Bronchial epithelial cell (primary cell): Measurements from ENCODE around the gene ZNF200. TPM values are rescaled to one million over a fixed set of nuclear protein-coding genes. Genes with fewer than 3 reads are reported as not detected.

ENCODE experiments used
- DNase-seq: peaks from one replicate; pipeline ENCODE4 v3.0.0-alpha.2; 2010; ENCODE audit warnings: low read depth
- FAIRE-seq: peaks from 2 replicates; lab custom pipeline; 2011; peaks lifted over from hg19 to GRCh38; lab: Jason Lieb, UNC
- H3K27me3 ChIP-seq: 2 replicates; pipeline ENCODE4 v1.5.1; 2011; ENCODE audit warnings: low read length; ENCODE audit not compliant: control insufficient read depth, insufficient read depth
- H3K36me3 ChIP-seq: 2 replicates; pipeline ENCODE4 v1.5.1; 2011; ENCODE audit warnings: low read length; ENCODE audit not compliant: control insufficient read depth, insufficient read depth
- H3K4me3 ChIP-seq: 2 replicates; pipeline ENCODE4 v1.5.1; 2011; ENCODE audit warnings: mild to moderate bottlenecking, low read depth, low read length, control low read depth
- total RNA-seq: library from RNA; depleted of rRNA; stranded (reverse); fragments of >200 nt; gene quantifications from 2 replicates; pipeline ENCODE4 v1.2.1, GENCODE V29; 2014
- TF ChIP-seq, protein P1 (sequence below): IDR thresholded peaks from 2 replicates; pipeline ENCODE4 v1.5.1; 2011; ENCODE audit warnings: mild to moderate bottlenecking, moderate library complexity, low read length, control low read depth, inconsistent platforms; ENCODE audit not compliant: insufficient read depth, severe bottlenecking

The ZNF200 gene
- total RNA-seq, 1 donor from 2014 or later: 9.5 TPM

DNA sequence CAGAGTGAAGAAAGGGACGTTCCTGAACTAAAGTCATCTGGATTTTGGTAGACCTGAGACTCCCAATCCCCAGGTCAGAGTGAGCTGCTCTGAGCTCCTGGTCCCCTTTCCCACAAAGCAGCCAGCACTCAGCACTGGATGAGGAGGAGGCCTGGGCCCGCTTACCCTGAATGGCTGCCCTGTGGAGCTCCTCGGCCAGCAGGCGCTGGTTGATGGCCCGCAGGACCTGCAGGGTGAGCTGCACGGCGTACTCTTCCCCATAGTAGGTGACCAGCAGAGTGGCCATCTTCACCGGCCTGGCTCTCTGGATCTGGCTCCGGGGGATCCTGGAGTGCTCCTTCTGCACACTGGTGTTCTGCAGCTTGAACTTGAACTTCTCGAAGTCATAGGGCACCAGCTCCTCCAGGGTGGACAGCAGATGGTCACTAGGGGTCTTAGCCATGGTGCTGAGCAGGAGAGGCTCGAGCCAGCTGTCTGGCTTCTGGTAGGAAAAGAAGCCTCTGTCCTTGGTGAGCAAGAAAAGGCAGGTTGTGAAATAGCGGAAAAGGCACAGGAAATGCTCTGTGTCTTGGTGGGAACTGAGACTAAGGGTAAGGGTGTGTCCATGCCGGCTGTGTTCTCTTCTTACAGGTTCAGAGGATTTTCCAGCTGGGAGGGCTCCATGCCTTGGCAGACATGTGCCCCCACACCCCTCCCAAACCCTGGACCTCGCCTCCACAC lies 21.3 kb upstream of the ZNF200 start, which contains the start of gene MEFV:
TSS of gene MEFV (minus strand) at position 488 of the 720 bp plus-strand sequence. CDS start at position 442, 46 bp downstream.
- TF ChIP-seq, protein P1, sequence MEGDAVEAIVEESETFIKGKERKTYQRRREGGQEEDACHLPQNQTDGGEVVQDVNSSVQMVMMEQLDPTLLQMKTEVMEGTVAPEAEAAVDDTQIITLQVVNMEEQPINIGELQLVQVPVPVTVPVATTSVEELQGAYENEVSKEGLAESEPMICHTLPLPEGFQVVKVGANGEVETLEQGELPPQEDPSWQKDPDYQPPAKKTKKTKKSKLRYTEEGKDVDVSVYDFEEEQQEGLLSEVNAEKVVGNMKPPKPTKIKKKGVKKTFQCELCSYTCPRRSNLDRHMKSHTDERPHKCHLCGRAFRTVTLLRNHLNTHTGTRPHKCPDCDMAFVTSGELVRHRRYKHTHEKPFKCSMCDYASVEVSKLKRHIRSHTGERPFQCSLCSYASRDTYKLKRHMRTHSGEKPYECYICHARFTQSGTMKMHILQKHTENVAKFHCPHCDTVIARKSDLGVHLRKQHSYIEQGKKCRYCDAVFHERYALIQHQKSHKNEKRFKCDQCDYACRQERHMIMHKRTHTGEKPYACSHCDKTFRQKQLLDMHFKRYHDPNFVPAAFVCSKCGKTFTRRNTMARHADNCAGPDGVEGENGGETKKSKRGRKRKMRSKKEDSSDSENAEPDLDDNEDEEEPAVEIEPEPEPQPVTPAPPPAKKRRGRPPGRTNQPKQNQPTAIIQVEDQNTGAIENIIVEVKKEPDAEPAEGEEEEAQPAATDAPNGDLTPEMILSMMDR: no peak
- Histone ChIP-seq H3K4me3 (no peak within 1 kb of the TSS), H3K36me3 (no peaks in the 10 kb centered on the region), H3K27me3 (no peaks in the 10 kb centered on the region)
- DNase-seq: peak; percentile 10
- FAIRE-seq: no peak

DNA sequence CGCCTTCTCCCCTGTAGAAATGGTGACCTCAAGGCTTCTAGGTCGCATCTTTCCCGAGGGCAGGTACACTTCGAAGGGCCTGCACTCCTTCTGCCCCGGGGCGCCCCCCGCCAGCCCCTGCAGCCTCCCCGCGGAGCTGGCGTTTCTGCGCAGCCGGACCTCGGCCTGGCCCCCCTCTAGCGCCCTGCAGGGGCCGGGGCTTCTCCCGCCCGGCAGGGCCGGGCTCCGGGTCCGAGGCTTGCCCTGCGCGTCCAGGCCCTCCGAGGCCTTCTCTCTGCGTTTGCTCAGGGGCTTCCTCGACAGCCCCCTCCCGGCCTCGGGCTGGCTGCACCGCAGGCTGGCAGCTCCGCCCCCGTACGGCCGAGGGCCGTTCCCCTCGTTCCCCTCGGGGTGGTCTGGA lies 19.4 kb upstream of the ZNF200 start:
- no peak for FAIRE-seq
- TF ChIP-seq, protein P1: no peak
- Histone ChIP-seq H3K27me3 (no peaks in the 10 kb centered on the region), H3K36me3 (no peaks in the 10 kb centered on the region), H3K4me3 (no peak overlapping the region)
- no peak for DNase-seq

DNA sequence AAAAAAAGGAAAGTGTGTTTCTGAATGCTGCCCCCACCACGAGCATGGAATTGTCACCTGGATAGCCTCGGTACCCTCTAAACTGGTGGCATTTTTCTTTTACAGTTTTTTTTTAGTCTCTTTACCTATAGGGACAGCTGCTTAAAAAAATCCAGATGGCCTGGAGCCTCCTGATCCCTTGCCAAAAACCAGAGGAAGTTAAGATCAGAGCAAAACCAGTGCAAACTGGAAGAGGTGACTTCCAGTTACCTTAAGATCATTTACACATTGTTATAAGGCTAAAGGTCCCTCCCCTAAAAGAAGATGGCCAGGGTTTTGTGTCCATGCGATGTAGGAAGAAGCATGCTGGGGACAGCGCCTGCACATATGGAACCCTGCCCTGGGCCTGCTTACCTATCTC lies 18.0 kb upstream of the ZNF200 start:
- no peak for FAIRE-seq
- TF ChIP-seq, protein P1: no peak
- Histone ChIP-seq H3K4me3 (no peak overlapping the region), H3K27me3 (no peaks in the 10 kb centered on the region), H3K36me3 (no peaks in the 10 kb centered on the region)
- DNase-seq: no peak

DNA sequence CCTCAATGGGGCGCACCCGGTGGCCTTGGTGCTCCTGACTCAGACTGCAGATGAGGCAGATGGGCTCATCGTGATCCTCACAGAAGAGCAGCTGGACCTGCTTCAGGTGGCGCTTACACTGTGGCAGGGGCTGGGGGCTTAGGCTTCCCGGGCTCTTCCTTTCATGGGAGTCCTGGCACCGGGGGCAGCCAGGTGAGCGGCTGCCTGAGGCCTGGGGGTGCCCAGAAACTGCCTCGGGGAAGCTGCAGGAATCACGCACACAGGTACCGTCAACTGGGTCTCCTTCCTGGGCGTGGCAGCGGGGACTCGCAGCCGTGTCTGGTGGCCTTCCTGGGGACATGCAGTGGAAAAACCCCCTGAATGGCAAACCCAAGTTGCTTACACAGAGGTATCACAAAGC lies 14.5 kb upstream of the ZNF200 start:
- no peak for DNase-seq
- Histone ChIP-seq H3K27me3 (no peaks in the 10 kb centered on the region), H3K4me3 (no peak overlapping the region), H3K36me3 (no peaks in the 10 kb centered on the region)
- TF ChIP-seq, protein P1: no peak
- peak; percentile 36 for FAIRE-seq

DNA sequence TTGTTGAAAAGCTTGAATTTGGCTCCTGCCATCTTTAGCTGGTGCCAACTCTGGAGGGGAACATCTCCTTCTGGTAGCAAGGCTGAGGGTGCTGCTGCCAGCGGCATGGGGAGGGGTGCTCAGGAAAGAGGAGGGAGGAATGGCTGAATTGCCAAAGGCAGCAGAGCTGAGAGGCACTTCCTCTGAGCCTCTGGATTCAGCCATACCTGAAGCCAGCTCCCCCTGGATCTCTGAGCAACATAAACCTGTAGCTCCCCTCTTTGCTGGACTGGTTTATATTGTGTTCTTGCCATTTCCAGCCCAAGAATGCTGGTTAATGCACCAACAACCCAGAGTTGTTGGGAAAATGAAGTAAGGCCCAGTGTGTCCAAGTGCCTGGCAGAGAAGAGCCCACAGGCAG lies 14.1 kb upstream of the ZNF200 start:
- no peaks in the 10 kb centered on the region for H3K27me3 ChIP-seq
- no peaks in the 10 kb centered on the region for H3K36me3 ChIP-seq
- DNase-seq (no peak), FAIRE-seq (no peak)
- TF ChIP-seq, protein P1: no peak
- H3K4me3 ChIP-seq: no peak overlapping the region
